Astrocyte (in vitro differentiated cells and primary cell): ENCODE measurements around the gene ENOX1. TPM values are rescaled to one million over a fixed set of nuclear protein-coding genes. Genes with fewer than 3 reads are reported as not detected.

Experiments
- DNase-seq: peaks from one replicate; pipeline ENCODE4 v3.0.0-alpha.2; 2010; ENCODE audit warnings: low read depth
- FAIRE-seq: peaks from 2 replicates; lab custom pipeline; 2011; peaks lifted over from hg19 to GRCh38; lab: Jason Lieb, UNC
- H2AFZ ChIP-seq: 2 replicates; pipeline ENCODE4 v1.6.0; 2012; ENCODE audit warnings: low read depth, low read length, inconsistent platforms
- H3K27ac ChIP-seq: 2 replicates; pipeline ENCODE4 v1.5.1; 2011; ENCODE audit warnings: low read depth, low read length, inconsistent platforms
- H3K27me3 ChIP-seq: 2 replicates; pipeline ENCODE4 v1.6.0; 2011; ENCODE audit warnings: low read length, inconsistent platforms; ENCODE audit not compliant: insufficient read depth
- H3K36me3 ChIP-seq: 2 replicates; pipeline ENCODE4 v1.5.1; 2011; ENCODE audit warnings: low read length, inconsistent platforms; ENCODE audit not compliant: insufficient read depth
- H3K4me1 ChIP-seq: 2 replicates; pipeline ENCODE4 v1.5.1; 2011; ENCODE audit warnings: low read length, inconsistent platforms; ENCODE audit not compliant: insufficient read depth
- H3K4me2 ChIP-seq: 2 replicates; pipeline ENCODE4 v1.6.0; 2012; ENCODE audit warnings: low read length, inconsistent platforms
- H3K4me3 ChIP-seq: 2 replicates; pipeline ENCODE4 v1.5.1; 2011; ENCODE audit warnings: low read depth, mild to moderate bottlenecking, low read length, inconsistent platforms; ENCODE audit not compliant: insufficient read depth
- H3K79me2 ChIP-seq: 2 replicates; pipeline ENCODE4 v1.6.0; 2012; ENCODE audit warnings: mild to moderate bottlenecking, low read length, inconsistent platforms; ENCODE audit not compliant: insufficient read depth
- H3K9ac ChIP-seq: 2 replicates; pipeline ENCODE4 v1.6.0; 2012; ENCODE audit warnings: mild to moderate bottlenecking, low read length, inconsistent platforms
- H3K9me3 ChIP-seq: 2 replicates; pipeline ENCODE4 v1.5.1; 2012; ENCODE audit warnings: low read depth, mild to moderate bottlenecking, low read length, inconsistent platforms; ENCODE audit not compliant: insufficient read depth
- H4K20me1 ChIP-seq: 2 replicates; pipeline ENCODE4 v1.6.0; 2012; ENCODE audit warnings: low read length, inconsistent platforms; ENCODE audit not compliant: insufficient read depth
- H3K27ac Mint-ChIP-seq: one replicate; pipeline ENCODE4 v1.8.0; 2021; ENCODE audit warnings: mild to moderate bottlenecking, mixed read lengths; ENCODE audit not compliant: unreplicated experiment
- H3K27me3 Mint-ChIP-seq: one replicate; pipeline ENCODE4 v1.8.0; 2021; ENCODE audit warnings: low read depth, mixed read lengths; ENCODE audit not compliant: unreplicated experiment
- H3K36me3 Mint-ChIP-seq: one replicate; pipeline ENCODE4 v1.8.0; 2021; ENCODE audit warnings: low read depth, mixed read lengths; ENCODE audit not compliant: unreplicated experiment
- H3K4me1 Mint-ChIP-seq: one replicate; pipeline ENCODE4 v1.8.0; 2021; ENCODE audit warnings: low read depth, mixed read lengths; ENCODE audit not compliant: unreplicated experiment
- H3K4me3 Mint-ChIP-seq: one replicate; pipeline ENCODE4 v1.8.0; 2021; ENCODE audit warnings: mild to moderate bottlenecking, moderate library complexity, mixed read lengths; ENCODE audit not compliant: unreplicated experiment
- H3K9me3 Mint-ChIP-seq: one replicate; pipeline ENCODE4 v1.8.0; 2021; ENCODE audit warnings: mild to moderate bottlenecking, mixed read lengths; ENCODE audit not compliant: unreplicated experiment
- EZH2 ChIP-seq: IDR thresholded peaks from 2 replicates; pipeline ENCODE4 v1.6.1; 2012; ENCODE audit warnings: mild to moderate bottlenecking, low read length, inconsistent platforms; ENCODE audit not compliant: insufficient read depth
- total RNA-seq: library from RNA; stranded (reverse); gene quantifications from 2 replicates; pipeline ENCODE4 v1.2.1, GENCODE V29; 2021
- TF ChIP-seq, protein P1 (sequence below): IDR thresholded peaks from 2 replicates; pipeline ENCODE4 v1.5.1; 2011; ENCODE audit warnings: low read depth, mild to moderate bottlenecking, inconsistent platforms, low read length, moderate library complexity; ENCODE audit not compliant: insufficient read depth

ENOX1 gene
- total RNA-seq, 1 donor from 2014 or later: 2.3 TPM

DNA sequence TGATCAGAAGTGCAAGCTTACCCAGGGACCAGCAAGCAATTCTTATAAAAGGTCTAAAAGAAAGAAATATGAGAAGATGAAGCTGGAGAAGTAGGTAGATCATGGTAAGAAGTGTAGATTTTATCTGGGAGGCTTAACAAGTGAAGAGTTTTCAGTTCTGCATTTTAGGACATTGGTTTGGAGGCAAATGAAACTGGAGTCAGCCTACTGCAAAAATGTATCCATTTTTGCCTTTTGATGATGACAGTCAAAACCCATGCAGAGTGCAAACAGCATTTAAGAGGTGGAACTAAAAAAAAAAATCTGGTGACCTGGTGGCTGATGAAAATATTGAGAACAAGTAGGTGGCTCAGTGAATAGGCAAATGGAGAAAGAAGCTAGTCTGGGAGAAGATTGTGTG is 546.5 kb downstream of the ENOX1 start:
- no peaks in the 10 kb centered on the region for H3K36me3 ChIP-seq
- no peak overlapping the region for H3K27ac ChIP-seq
- Mint-ChIP-seq H3K4me3 (no peak overlapping the region), H3K36me3 (peaks cover 3% of the 10 kb centered on the region), H3K4me1 (peaks cover 20% of the 10 kb centered on the region), H3K27ac (no peak overlapping the region), H3K9me3 (no peaks in the 10 kb centered on the region), H3K27me3 (peaks cover 10% of the 10 kb centered on the region)
- no peaks in the 10 kb centered on the region for H4K20me1 ChIP-seq
- H3K9me3 ChIP-seq: no peaks in the 10 kb centered on the region
- peaks cover 8% of the 10 kb centered on the region for H3K4me1 ChIP-seq
- no peak for DNase-seq
- no peak overlapping the region for H3K4me2 ChIP-seq
- no peak for FAIRE-seq
- no peaks in the 10 kb centered on the region for H3K27me3 ChIP-seq
- no peak overlapping the region for H2AFZ ChIP-seq
- no peak overlapping the region for H3K9ac ChIP-seq
- no peaks in the 10 kb centered on the region for H3K79me2 ChIP-seq
- H3K4me3 ChIP-seq: no peak overlapping the region
- TF ChIP-seq EZH2: no peak
- TF ChIP-seq, protein P1, sequence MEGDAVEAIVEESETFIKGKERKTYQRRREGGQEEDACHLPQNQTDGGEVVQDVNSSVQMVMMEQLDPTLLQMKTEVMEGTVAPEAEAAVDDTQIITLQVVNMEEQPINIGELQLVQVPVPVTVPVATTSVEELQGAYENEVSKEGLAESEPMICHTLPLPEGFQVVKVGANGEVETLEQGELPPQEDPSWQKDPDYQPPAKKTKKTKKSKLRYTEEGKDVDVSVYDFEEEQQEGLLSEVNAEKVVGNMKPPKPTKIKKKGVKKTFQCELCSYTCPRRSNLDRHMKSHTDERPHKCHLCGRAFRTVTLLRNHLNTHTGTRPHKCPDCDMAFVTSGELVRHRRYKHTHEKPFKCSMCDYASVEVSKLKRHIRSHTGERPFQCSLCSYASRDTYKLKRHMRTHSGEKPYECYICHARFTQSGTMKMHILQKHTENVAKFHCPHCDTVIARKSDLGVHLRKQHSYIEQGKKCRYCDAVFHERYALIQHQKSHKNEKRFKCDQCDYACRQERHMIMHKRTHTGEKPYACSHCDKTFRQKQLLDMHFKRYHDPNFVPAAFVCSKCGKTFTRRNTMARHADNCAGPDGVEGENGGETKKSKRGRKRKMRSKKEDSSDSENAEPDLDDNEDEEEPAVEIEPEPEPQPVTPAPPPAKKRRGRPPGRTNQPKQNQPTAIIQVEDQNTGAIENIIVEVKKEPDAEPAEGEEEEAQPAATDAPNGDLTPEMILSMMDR: no peak

DNA sequence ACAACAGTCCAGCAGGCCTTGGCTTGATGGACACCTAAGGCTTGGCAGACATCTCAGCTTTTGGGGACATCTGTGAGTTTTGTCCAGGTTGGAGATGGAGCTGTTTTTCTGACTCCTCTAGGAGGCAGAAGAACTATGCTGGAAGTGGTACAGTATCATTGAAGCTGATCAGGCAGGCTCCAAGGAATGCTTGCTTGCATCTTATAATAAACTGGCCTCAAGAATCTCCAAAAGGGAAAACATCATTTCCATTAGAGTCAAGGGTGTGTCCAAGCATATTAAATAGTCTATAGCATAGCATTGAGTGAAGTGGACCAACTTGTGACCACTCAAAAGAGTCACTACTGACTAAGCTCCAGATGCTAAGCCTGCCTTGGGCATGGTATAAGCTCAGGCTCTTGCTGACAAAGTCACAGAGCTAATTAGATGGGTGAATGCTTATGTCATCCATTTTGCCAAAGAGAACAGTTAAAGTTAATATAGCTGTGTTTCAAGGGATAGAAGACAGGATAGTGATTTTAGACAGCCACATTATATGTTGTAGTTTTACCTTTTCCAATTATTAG is 547.4 kb downstream of the ENOX1 start:
- no peak for FAIRE-seq
- no peaks in the 10 kb centered on the region for H3K27me3 ChIP-seq
- H3K4me1 ChIP-seq: no peaks in the 10 kb centered on the region
- no peaks in the 10 kb centered on the region for H3K79me2 ChIP-seq
- H3K36me3 Mint-ChIP-seq: peaks cover 3% of the 10 kb centered on the region
- no peak overlapping the region for H3K4me2 ChIP-seq
- no peaks in the 10 kb centered on the region for H4K20me1 ChIP-seq
- H3K9me3 Mint-ChIP-seq: no peaks in the 10 kb centered on the region
- no peak overlapping the region for H3K4me3 Mint-ChIP-seq
- H3K4me3 ChIP-seq: no peak overlapping the region
- H3K27ac ChIP-seq: no peak overlapping the region
- H3K36me3 ChIP-seq: no peaks in the 10 kb centered on the region
- H2AFZ ChIP-seq: no peak overlapping the region
- no peak overlapping the region for H3K27ac Mint-ChIP-seq
- no peak for DNase-seq
- H3K9ac ChIP-seq: no peak overlapping the region
- peaks cover 12% of the 10 kb centered on the region for H3K4me1 Mint-ChIP-seq
- H3K27me3 Mint-ChIP-seq: peaks cover 10% of the 10 kb centered on the region
- no peaks in the 10 kb centered on the region for H3K9me3 ChIP-seq
- TF ChIP-seq, protein P1: no peak
- no peak for TF ChIP-seq EZH2

DNA sequence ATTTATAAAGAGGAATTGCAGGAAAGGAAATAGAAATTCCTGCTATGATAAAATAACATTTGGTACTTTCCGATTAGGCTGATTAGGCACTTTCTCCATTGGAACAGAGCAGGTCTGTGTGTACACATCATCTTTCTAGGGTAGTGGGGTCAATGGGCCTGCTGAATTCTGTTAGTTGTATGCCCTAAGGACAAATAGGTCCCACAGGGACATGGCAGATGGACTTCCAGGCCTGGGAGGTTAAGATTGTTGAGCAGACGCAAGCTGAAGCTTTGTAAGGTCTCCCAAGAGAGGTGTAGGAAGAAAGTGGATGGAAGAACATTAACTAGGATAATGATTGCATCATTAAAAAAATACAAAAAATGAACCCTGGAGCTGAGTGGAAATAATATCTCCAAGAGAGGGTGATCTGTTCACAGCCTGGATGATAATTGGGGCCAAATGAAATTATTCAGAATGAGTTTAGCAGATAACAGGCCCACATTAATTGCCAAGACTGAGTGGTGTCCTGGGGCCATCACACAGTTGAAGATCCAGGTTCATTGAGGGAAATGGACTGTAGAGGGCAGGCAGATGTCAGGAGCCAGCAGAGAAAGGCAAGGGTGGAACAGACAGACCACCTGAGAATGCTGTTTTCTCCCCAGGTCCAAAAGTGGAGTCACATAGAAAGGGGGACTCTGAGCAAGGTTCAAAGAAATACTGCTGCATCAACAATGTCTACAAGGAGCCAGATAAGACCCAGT is 548.3 kb downstream of the ENOX1 start:
- Mint-ChIP-seq H3K9me3 (no peaks in the 10 kb centered on the region), H3K36me3 (peaks cover 3% of the 10 kb centered on the region), H3K27ac (no peak overlapping the region), H3K4me1 (peaks cover 7% of the 10 kb centered on the region), H3K4me3 (no peak overlapping the region), H3K27me3 (peaks cover 10% of the 10 kb centered on the region)
- Histone ChIP-seq H3K4me3 (no peak overlapping the region), H3K27me3 (no peaks in the 10 kb centered on the region), H4K20me1 (no peaks in the 10 kb centered on the region), H3K36me3 (no peaks in the 10 kb centered on the region), H3K9me3 (no peaks in the 10 kb centered on the region), H2AFZ (no peak overlapping the region), H3K9ac (no peak overlapping the region), H3K79me2 (no peaks in the 10 kb centered on the region), H3K4me1 (no peaks in the 10 kb centered on the region), H3K4me2 (no peak overlapping the region), H3K27ac (no peak overlapping the region)
- FAIRE-seq (no peak), DNase-seq (no peak)
- no peak for TF ChIP-seq EZH2
- TF ChIP-seq, protein P1: no peak
